Measurements from ENCODE around the gene AKR1C4. TPM values are rescaled to one million over a fixed set of nuclear protein-coding genes. Genes with fewer than 3 reads are reported as not detected.
"Not testable (repeated sequence)": the region's sequence is repeated elsewhere in the genome, so short reads cannot be mapped to it uniquely, and the experiment has no call there.

AKR1C4 gene
- total and polyA plus RNA-seq, 2 of the 8 experiments (the other 6 are each of a cell fraction or from before 2014, with no cell fraction given): not detected

DNA sequence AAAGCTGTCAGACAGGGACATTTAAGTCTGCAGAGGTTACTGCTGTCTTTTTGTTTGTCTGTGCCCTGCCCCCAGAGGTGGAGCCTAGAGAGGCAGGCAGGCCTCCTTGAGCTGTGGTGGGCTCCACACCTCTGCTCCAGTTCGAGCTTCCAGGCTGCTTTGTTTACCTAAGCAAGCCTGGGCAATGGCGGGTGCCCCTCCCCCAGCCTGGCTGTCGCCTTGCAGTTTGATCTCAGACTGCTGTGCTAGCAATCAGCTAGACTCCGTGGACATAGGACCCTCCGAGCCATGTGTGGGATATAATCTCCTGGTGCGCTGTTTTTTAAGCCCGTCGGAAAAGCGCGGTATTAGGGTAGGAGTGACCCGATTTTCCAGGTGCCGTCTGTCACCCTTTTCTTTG, 16.1 kb upstream of the AKR1C4 start:
- H3K18ac ChIP-seq (ENCODE audit: extremely low read depth, low read length); H2BK20ac ChIP-seq (ENCODE audit: low read length); H2BK12ac ChIP-seq (ENCODE audit: low read depth, low read length); H3K4ac ChIP-seq (replicated peaks; ENCODE audit: insufficient read length, low read depth, low read length); H3K9ac ChIP-seq (replicated peaks in 1 of 4; ENCODE audit: extremely low read depth in 1 of 4, low read depth in 3 of 4, low read length in 3 of 4); H4K8ac ChIP-seq (ENCODE audit: extremely low read depth, insufficient read depth, low read length); H3K23ac ChIP-seq (ENCODE audit: insufficient read length); H3K9me3 ChIP-seq (ENCODE audit: insufficient read depth in 2 of 2, low read depth in 1 of 2, low read length in 1 of 2); H3K36me3 ChIP-seq (ENCODE audit: control insufficient read depth in 2 of 4, insufficient read depth in 4 of 4, low read length in 3 of 4); H3K4me2 ChIP-seq (ENCODE audit: insufficient read depth in 1 of 2, low read depth in 2 of 2, low read length in 2 of 2); H3K79me2 ChIP-seq (ENCODE audit: control insufficient read depth in 1 of 2, insufficient read depth in 2 of 2, low read length in 2 of 2); H2BK15ac ChIP-seq (ENCODE audit: low read length); H3K14ac ChIP-seq (ENCODE audit: insufficient read length); H3K56ac ChIP-seq (replicated peaks; ENCODE audit: insufficient read length, low read depth, low read length); FAIRE-seq; H2BK120ac ChIP-seq (replicated peaks; ENCODE audit: low read depth, low read length); H3K79me1 ChIP-seq (ENCODE audit: low read depth, low read length); H4K20me1 ChIP-seq (replicated peaks in 1 of 2; ENCODE audit: control insufficient read depth in 1 of 2, insufficient read depth in 2 of 2, low read length in 2 of 2); H3K4me1 ChIP-seq (replicated peaks in 1 of 4; ENCODE audit: control insufficient read depth in 3 of 4, insufficient read depth in 4 of 4, low read length in 3 of 4); POLR2A ChIA-PET (ENCODE audit: partially characterized antibody); H3K23me2 ChIP-seq (ENCODE audit: low read depth, low read length); H3K4me3 ChIP-seq (ENCODE audit: extremely low read depth in 1 of 4, insufficient read depth in 2 of 4, low read depth in 3 of 4, low read length in 4 of 4); H2AK5ac ChIP-seq (ENCODE audit: low read depth, low read length); H4K91ac ChIP-seq (replicated peaks; ENCODE audit: insufficient read length, low read length); H2BK5ac ChIP-seq (ENCODE audit: low read depth, low read length); H4K5ac ChIP-seq (ENCODE audit: insufficient read length, low read depth, low read length); CTCF ChIA-PET (ENCODE audit: partially characterized antibody); DNase-seq (ENCODE audit: low read depth in 1 of 2, low spot score in 2 of 2); H3K27ac ChIP-seq (ENCODE audit: low read depth, low read length); H2AFZ ChIP-seq (ENCODE audit: low read length); H3K27me3 ChIP-seq (replicated peaks in 1 of 4; ENCODE audit: control insufficient read depth in 3 of 4, extremely low read depth in 1 of 4, insufficient read depth in 3 of 4, low read length in 3 of 4): not testable (repeated sequence)
- 89% methylated on average over 12 of the region's 12 CpGs; no CpG with 5 or more reads in 1 of the 2 experiments for WGBS, 2 experiments (ENCODE audit: extremely low coverage in 1 of 2, insufficient coverage in 1 of 2, insufficient read length in 1 of 2, insufficient replicate concordance in 2 of 2, low coverage in 1 of 2, low lambda C conversion rate in 2 of 2, missing lambda C conversion rate in 1 of 2)

All from H1 (cell line).